K562 (cell line): ENCODE data around the gene TMEM187. TPM values are rescaled to one million over a fixed set of nuclear protein-coding genes. Genes with fewer than 3 reads are reported as not detected.
A peak's percentile ranks its signal among the peaks of the same experiment; 100 is the strongest.

Source experiments
- ARID4B ChIP-seq: sonication (generic); formaldehyde crosslinking; IDR thresholded peaks from 2 replicates; pipeline ENCODE4 v1.8.0; 2022; ENCODE audit warnings: mild to moderate bottlenecking, missing genetic modification reagents
- EP400 ChIP-seq: fragments of 450-650 bp; IDR thresholded peaks from 2 replicates; pipeline ENCODE4 v1.6.1; 2017; ENCODE audit warnings: antibody characterized with exemption, mild to moderate bottlenecking, moderate library complexity
- SAFB ChIP-seq: fragments of 200-400 bp; formaldehyde crosslinking; IDR thresholded peaks from 2 replicates; pipeline ENCODE4 v1.6.1; 2017; ENCODE audit warnings: low read depth, low read length, borderline replicate concordance
- U2AF1 ChIP-seq: fragments of 200-400 bp; formaldehyde crosslinking; optimal IDR thresholded peaks from 2 replicates; pipeline ENCODE3; 2017; ENCODE audit warnings: mild to moderate bottlenecking, low read depth, low read length, moderate library complexity
- ZNF324 ChIP-seq: fragments of 250-450 bp; sonication (Bioruptor Pico); IDR thresholded peaks from 2 replicates; pipeline ENCODE4 v1.4.0; 2020; ENCODE audit warnings: mild to moderate bottlenecking
- polyA plus RNA-seq, 8 experiments: library from polyadenylated mRNA; depleted of rRNA in 4 of 8; stranded (reverse) in 5 of 8; unstranded in 3 of 8; fragments of >200 nt; fragmentation: Nextera tagmentation in 2 of 8; fragmentation: Illumina TruSeq in 1 of 8; extraction: Ambion mirVana in 2 of 8; extraction: Trizol in 1 of 8; gene quantifications; 2 replicates each; pipeline versions ENCODE4 v1.2.1 to v1.2.3, GENCODE V29; 2011 to 2014; ENCODE audit warnings: inconsistent platforms in 1 of 8, missing spikeins in 1 of 8
- total RNA-seq, 7 experiments: library from RNA; depleted of rRNA in 6 of 7; stranded (reverse); fragments of >200 nt in 6 of 7; fragmentation: Illumina TruSeq in 2 of 7; extraction: Trizol in 2 of 7; gene quantifications; 2 replicates each; pipeline versions ENCODE4 v1.2.1 to v1.2.3, GENCODE V29; 2011 to 2021; ENCODE audit warnings: low replicate concordance in 1 of 7
- TF ChIP-seq, protein P1 (sequence below): fragments of 450-650 bp; IDR thresholded peaks from 2 replicates; pipeline ENCODE4 v1.6.1; 2016; ENCODE audit warnings: mild to moderate bottlenecking

The TMEM187 gene
- total and polyA plus RNA-seq, 9 of the 15 experiments (the other 6 are each of a cell fraction or from before 2014, with no cell fraction given) = 0.13 to 6.4 (median 1.6) TPM

GRCh38 chrX:154019061-154019621 is 46.6 kb downstream of the TMEM187 start (continued):
- TF ChIP-seq ARID4B = peak; percentile 59; the same call in 1 of the 2 replicates
- TF ChIP-seq, protein P1, sequence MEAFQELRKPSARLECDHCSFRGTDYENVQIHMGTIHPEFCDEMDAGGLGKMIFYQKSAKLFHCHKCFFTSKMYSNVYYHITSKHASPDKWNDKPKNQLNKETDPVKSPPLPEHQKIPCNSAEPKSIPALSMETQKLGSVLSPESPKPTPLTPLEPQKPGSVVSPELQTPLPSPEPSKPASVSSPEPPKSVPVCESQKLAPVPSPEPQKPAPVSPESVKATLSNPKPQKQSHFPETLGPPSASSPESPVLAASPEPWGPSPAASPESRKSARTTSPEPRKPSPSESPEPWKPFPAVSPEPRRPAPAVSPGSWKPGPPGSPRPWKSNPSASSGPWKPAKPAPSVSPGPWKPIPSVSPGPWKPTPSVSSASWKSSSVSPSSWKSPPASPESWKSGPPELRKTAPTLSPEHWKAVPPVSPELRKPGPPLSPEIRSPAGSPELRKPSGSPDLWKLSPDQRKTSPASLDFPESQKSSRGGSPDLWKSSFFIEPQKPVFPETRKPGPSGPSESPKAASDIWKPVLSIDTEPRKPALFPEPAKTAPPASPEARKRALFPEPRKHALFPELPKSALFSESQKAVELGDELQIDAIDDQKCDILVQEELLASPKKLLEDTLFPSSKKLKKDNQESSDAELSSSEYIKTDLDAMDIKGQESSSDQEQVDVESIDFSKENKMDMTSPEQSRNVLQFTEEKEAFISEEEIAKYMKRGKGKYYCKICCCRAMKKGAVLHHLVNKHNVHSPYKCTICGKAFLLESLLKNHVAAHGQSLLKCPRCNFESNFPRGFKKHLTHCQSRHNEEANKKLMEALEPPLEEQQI = no peak
- TF ChIP-seq ZNF324 = no peak
- peak; percentile 49 for TF ChIP-seq U2AF1
- TF ChIP-seq SAFB = no peak
- peak; percentile 29; the same call in 1 of the 2 replicates for TF ChIP-seq EP400
- TF ChIP-seq, all 486 proteins: peak for 13
